Measurements from ENCODE around the gene CGN. TPM values are rescaled to one million over a fixed set of nuclear protein-coding genes. Genes with fewer than 3 reads are reported as not detected.

The CGN gene
- total and polyA plus RNA-seq, 2 donors (not counting 3 experiments of a cell fraction or from before 2014, with no cell fraction given), result 0.32 to 0.73 TPM

DNA sequence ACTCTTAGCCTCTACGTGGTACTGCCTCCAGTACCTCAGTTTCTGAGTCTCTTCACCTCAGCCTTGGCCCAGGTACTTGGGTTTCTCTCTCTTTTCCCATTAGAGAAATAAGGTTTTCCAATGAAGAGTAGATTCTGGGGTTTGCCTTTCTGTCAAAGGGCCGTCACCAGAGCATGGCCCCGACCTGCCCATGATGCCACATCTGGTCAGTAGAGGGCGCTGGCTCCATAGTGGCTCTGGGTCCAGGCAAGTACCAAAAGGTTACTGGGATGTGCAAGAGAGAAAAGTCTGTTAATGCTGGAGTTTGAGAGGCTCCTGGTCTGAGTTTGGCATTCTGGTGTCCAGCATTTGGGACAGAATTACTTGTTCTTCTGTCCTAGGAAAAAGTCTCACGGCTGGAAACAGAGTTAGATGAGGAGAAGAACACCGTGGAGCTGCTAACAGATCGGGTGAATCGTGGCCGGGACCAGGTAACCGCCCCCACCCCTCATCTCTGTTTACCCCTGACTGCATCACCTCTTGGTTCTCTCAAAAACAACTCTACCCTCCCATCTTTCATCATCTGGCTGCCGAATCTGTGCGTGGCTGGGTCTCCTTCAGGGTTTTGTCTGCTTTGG lies 23.6 kb downstream of the CGN start:
- POLR2A ChIA-PET, result no interaction called here
- dilution Hi-C loops (cut with MboI; ENCODE audit: extremely low pct_ligation_motif_present, low sequenced_read_pairs), result no loop called here
- no peak overlapping the region for H3K9ac ChIP-seq (replicated peaks; ENCODE audit: extremely low read depth, insufficient read depth, low read length)

More for the DNA sequence above, 23.6 kb downstream of the CGN start:
- Histone ChIP-seq H3K27ac (ENCODE audit: insufficient read depth, low read depth, low read length) (no peak overlapping the region), H3K36me3 (ENCODE audit: control insufficient read depth in 2 of 2, extremely low read depth in 1 of 2, insufficient read depth in 2 of 2, low read length in 2 of 2) (no peaks in the 10 kb centered on the region), H3K4me3 (replicated peaks in 1 of 3; ENCODE audit: insufficient read depth in 1 of 3, low read depth in 1 of 3, low read length in 3 of 3) (no peak overlapping the region), H3K27me3 (ENCODE audit: control insufficient read depth in 2 of 2, insufficient read depth in 2 of 2, low read length in 2 of 2) (no peaks in the 10 kb centered on the region), H2AFZ (ENCODE audit: low read depth, low read length) (peak overlapping the region; percentile 54), H3K4me2 (ENCODE audit: insufficient read depth, low read length) (no peak overlapping the region), H4K20me1 (replicated peaks; ENCODE audit: control insufficient read depth, extremely low read depth, insufficient read depth, low read length) (no peaks in the 10 kb centered on the region), H3K9me3 (replicated peaks; ENCODE audit: control insufficient read depth, insufficient read depth, low read length) (no peaks in the 10 kb centered on the region), H3K4me1 (ENCODE audit: control insufficient read depth, extremely low read depth, insufficient read depth, low read length) (peaks cover 3% of the 10 kb centered on the region), H3K79me2 (ENCODE audit: control insufficient read depth, insufficient read depth, low read length) (no peaks in the 10 kb centered on the region), H3K9me1 (replicated peaks; ENCODE audit: control insufficient read depth, extremely low read depth, insufficient read depth, low read length) (no peaks in the 10 kb centered on the region)
- intact Hi-C loops (cut with micrococcal nuclease), result loop anchor here (1.0 to 10.0 kb wide), 3 partner anchors 201 to 480 kb away; no protein-coding TSS in a partner anchor
- DNase-seq (ENCODE audit: low read depth, low spot score), result peak; percentile 62
- FAIRE-seq, result peak; percentile 88
- no TSS peak for BruUV-seq (replicated peaks)
- CTCF ChIA-PET, result interaction anchor here (0.6 to 2.0 kb wide), 14 partner anchors 11 to 302 kb away, joined by 3 to 20 read pairs (median 4); no protein-coding TSS in a partner anchor
- TF ChIP-seq JUN (IDR thresholded peaks at IDR 0.05; ENCODE audit: borderline replicate concordance, insufficient read depth, insufficient read length, low read depth) (no peak), FOS (IDR thresholded peaks at IDR 0.05; ENCODE audit: borderline replicate concordance, insufficient read depth, low read length) (no peak), EZH2 (IDR thresholded peaks at IDR 0.05; ENCODE audit: borderline replicate concordance, low read depth, low read length, severe bottlenecking) (no peak), POLR2AphosphoS5 (IDR thresholded peaks at IDR 0.05; ENCODE audit: insufficient read depth, low read depth, low read length) (no peak)
- TF ChIP-seq, protein P1, sequence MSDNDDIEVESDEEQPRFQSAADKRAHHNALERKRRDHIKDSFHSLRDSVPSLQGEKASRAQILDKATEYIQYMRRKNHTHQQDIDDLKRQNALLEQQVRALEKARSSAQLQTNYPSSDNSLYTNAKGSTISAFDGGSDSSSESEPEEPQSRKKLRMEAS (IDR thresholded peaks at IDR 0.05; ENCODE audit: insufficient read depth, insufficient read length), result no peak
- TF ChIP-seq, protein P2, sequence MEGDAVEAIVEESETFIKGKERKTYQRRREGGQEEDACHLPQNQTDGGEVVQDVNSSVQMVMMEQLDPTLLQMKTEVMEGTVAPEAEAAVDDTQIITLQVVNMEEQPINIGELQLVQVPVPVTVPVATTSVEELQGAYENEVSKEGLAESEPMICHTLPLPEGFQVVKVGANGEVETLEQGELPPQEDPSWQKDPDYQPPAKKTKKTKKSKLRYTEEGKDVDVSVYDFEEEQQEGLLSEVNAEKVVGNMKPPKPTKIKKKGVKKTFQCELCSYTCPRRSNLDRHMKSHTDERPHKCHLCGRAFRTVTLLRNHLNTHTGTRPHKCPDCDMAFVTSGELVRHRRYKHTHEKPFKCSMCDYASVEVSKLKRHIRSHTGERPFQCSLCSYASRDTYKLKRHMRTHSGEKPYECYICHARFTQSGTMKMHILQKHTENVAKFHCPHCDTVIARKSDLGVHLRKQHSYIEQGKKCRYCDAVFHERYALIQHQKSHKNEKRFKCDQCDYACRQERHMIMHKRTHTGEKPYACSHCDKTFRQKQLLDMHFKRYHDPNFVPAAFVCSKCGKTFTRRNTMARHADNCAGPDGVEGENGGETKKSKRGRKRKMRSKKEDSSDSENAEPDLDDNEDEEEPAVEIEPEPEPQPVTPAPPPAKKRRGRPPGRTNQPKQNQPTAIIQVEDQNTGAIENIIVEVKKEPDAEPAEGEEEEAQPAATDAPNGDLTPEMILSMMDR (IDR thresholded peaks at IDR 0.05; ENCODE audit: extremely low read depth in 1 of 2, insufficient read depth in 1 of 2, low read depth in 1 of 2, low read length in 2 of 2), result peak; percentile 92 to 95
